ENCODE measurements around the gene MZT2A.
A peak's percentile ranks its signal among the peaks of the same experiment; 100 is the strongest.
"Not testable (repeated sequence)": the region's sequence is repeated elsewhere in the genome, so short reads cannot be mapped to it uniquely, and the experiment has no call there.

The MZT2A gene

DNA sequence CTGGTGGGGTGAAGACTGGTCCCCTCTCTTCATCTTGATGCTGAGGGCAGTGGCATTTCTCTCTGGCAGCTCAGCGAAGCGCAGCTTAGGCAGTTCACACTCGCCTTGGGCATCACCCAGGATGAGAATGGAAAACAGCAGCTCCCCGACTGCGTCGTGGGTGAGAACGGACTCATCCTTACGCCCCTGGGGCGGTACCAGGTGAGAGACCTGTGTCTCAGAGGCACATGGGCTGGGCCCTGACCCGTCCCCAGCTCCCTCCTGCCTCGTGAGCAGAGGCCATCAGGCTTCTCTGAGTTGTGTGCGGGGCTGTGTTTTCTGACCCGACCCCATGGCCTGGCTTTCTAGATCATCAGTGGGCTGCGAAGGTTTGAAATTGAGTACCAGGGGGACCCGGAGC lies 27.3 kb upstream of the MZT2A start:
- Histone ChIP-seq H3K4me1 (ENCODE audit: control extremely low read depth in 1 of 4, control insufficient read depth in 4 of 4, insufficient read depth in 4 of 4, low read length in 3 of 4) (no peaks in the 10 kb centered on the region), H3K36me3 (ENCODE audit: control insufficient read depth in 4 of 4, insufficient read depth in 4 of 4, low read length in 3 of 4) (peaks cover 0 to 38% (median 14%) of the 10 kb centered on the region in 4 experiments), H3K27ac (ENCODE audit: insufficient read depth in 1 of 2, low read depth in 1 of 2, low read length in 2 of 2, poor library complexity in 1 of 2, severe bottlenecking in 2 of 2) (no peak overlapping the region), H3K27me3 (replicated peaks in 2 of 5; ENCODE audit: control insufficient read depth in 4 of 5, insufficient read depth in 5 of 5, low read length in 4 of 5) (no peaks in the 10 kb centered on the region), H3K9me3 (ENCODE audit: control extremely low read depth in 1 of 5, control insufficient read depth in 4 of 5, insufficient read depth in 2 of 5, low read depth in 1 of 5, low read length in 4 of 5) (no peaks in the 10 kb centered on the region), H3K4me3 (ENCODE audit: control insufficient read depth in 1 of 7, extremely low read depth in 1 of 7, insufficient read depth in 4 of 7, low read depth in 2 of 7, low read length in 6 of 7) (no peak overlapping the region)
- WGBS (ENCODE audit: insufficient coverage), result 98% methylated on average over 14 of the region's 15 CpGs
- ChIA-PET POLR2A (no interaction called here), CTCF (no interaction called here)
- DNase-seq, result no peak

DNA sequence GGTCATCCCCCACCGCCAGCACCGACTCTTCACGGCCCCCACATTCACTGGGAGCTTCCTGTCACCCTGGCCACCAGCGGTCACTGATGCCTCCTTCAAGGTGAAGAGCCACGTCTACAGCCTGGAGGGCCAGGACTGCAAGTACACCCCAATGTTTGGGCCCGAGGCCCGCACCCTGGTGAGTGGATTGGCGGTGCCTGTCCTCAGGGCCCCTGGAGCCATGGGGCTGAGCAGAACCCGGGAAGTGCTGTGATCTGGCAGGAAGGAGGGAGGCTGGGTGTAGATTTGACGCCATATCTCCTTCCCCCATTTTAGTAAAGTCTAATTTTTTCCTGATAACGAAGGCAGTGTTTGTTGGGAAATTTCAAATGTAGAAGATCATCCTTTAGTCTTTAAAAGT lies 26.3 kb upstream of the MZT2A start:
- H3K27ac ChIP-seq (ENCODE audit: insufficient read depth in 1 of 2, low read depth in 1 of 2, low read length in 2 of 2, poor library complexity in 1 of 2, severe bottlenecking in 2 of 2); DNase-seq; H3K9me3 ChIP-seq (ENCODE audit: control extremely low read depth in 1 of 5, control insufficient read depth in 4 of 5, insufficient read depth in 2 of 5, low read depth in 1 of 5, low read length in 4 of 5); H3K4me1 ChIP-seq (ENCODE audit: control extremely low read depth in 1 of 4, control insufficient read depth in 4 of 4, insufficient read depth in 4 of 4, low read length in 3 of 4); POLR2A ChIA-PET; H3K4me3 ChIP-seq (ENCODE audit: control insufficient read depth in 1 of 7, extremely low read depth in 1 of 7, insufficient read depth in 4 of 7, low read depth in 2 of 7, low read length in 6 of 7); H3K27me3 ChIP-seq (replicated peaks in 2 of 5; ENCODE audit: control insufficient read depth in 4 of 5, insufficient read depth in 5 of 5, low read length in 4 of 5); CTCF ChIA-PET: not testable (repeated sequence)
- peaks cover 0 to 44% (median 18%) of the 10 kb centered on the region in 4 experiments for H3K36me3 ChIP-seq (ENCODE audit: control insufficient read depth in 4 of 4, insufficient read depth in 4 of 4, low read length in 3 of 4)
- 100% methylated on average over 4 of the region's 11 CpGs for WGBS (ENCODE audit: insufficient coverage)

DNA sequence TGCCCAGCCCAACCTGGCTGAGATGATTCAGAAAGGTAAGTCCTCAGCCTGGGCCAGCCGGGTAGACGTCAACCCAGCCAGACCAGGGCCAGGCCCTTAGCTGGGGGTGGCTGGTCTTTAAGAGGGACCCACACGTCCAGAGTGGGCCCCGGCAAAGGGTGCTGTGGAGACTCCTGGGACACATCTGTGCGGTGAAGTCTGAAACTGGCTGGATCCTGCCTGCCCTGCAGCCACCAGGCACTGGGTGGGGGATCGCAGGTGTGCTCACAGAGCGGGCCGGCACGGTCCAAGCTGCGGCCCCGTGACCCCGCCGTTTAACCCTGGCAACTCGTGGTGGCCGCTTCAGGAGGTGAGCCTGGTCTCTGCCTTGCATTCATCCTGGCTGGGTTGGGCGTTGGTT lies 25.7 kb upstream of the MZT2A start:
- CTCF ChIA-PET; DNase-seq; H3K27me3 ChIP-seq (replicated peaks in 2 of 5; ENCODE audit: control insufficient read depth in 4 of 5, insufficient read depth in 5 of 5, low read length in 4 of 5); H3K4me1 ChIP-seq (ENCODE audit: control extremely low read depth in 1 of 4, control insufficient read depth in 4 of 4, insufficient read depth in 4 of 4, low read length in 3 of 4); POLR2A ChIA-PET; H3K9me3 ChIP-seq (ENCODE audit: control extremely low read depth in 1 of 5, control insufficient read depth in 4 of 5, insufficient read depth in 2 of 5, low read depth in 1 of 5, low read length in 4 of 5); H3K4me3 ChIP-seq (ENCODE audit: control insufficient read depth in 1 of 7, extremely low read depth in 1 of 7, insufficient read depth in 4 of 7, low read depth in 2 of 7, low read length in 6 of 7); H3K27ac ChIP-seq (ENCODE audit: insufficient read depth in 1 of 2, low read depth in 1 of 2, low read length in 2 of 2, poor library complexity in 1 of 2, severe bottlenecking in 2 of 2): not testable (repeated sequence)
- 97% methylated on average over 11 of the region's 16 CpGs for WGBS (ENCODE audit: insufficient coverage)
- peaks cover 0 to 46% (median 19%) of the 10 kb centered on the region in 4 experiments for H3K36me3 ChIP-seq (ENCODE audit: control insufficient read depth in 4 of 4, insufficient read depth in 4 of 4, low read length in 3 of 4)

DNA sequence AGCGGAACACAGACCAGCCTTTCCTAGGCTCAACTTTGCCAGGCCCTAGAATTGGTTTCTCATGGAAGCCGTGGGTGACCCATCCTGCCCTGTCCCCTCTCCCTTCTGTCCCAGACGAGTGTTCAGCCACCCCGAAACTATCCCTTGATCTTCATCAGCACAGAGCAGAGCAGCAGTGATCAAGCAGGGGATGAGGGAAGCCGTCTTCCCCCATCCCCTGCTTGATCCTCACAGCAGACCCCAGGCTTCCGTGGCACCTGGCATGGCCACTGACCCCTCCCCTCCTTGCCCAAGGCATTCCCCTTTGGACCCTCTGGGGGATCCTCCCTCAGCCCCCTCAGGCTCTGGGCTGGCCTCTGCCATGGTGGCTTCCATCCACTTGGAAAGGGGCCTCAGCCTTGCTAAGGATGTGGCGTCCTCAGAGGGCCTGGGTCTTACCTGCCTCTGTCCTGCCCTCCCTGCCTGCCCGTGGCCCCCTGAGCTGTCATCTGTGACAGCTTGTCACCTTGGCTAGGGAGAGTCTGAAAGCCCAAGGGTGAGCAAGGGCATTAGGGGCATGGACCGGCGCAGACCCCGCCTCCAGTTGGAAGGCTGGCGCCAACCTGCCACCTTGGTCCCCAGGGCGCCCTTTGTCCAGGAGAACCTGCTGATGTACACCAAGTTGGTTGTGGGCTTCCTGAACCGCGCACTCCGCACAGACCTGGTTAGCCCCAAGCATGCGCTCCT lies 25.1 kb upstream of the MZT2A start:
- POLR2A ChIA-PET, result no interaction called here
- H3K27ac ChIP-seq (ENCODE audit: insufficient read depth in 1 of 2, low read depth in 1 of 2, low read length in 2 of 2, poor library complexity in 1 of 2, severe bottlenecking in 2 of 2), result no peak overlapping the region
- no peak for DNase-seq
- CTCF ChIA-PET, result no interaction called here
- no peaks in the 10 kb centered on the region for H3K4me1 ChIP-seq (ENCODE audit: control extremely low read depth in 1 of 4, control insufficient read depth in 4 of 4, insufficient read depth in 4 of 4, low read length in 3 of 4)
- no peaks in the 10 kb centered on the region for H3K9me3 ChIP-seq (ENCODE audit: control extremely low read depth in 1 of 5, control insufficient read depth in 4 of 5, insufficient read depth in 2 of 5, low read depth in 1 of 5, low read length in 4 of 5)
- WGBS (ENCODE audit: insufficient coverage), result 96% methylated on average over 17 of the region's 17 CpGs
- H3K4me3 ChIP-seq (ENCODE audit: control insufficient read depth in 1 of 7, extremely low read depth in 1 of 7, insufficient read depth in 4 of 7, low read depth in 2 of 7, low read length in 6 of 7), result no peak overlapping the region
- H3K27me3 ChIP-seq (replicated peaks in 2 of 5; ENCODE audit: control insufficient read depth in 4 of 5, insufficient read depth in 5 of 5, low read length in 4 of 5), result no peaks in the 10 kb centered on the region
- peaks cover 0 to 51% (median 21%) of the 10 kb centered on the region in 4 experiments for H3K36me3 ChIP-seq (ENCODE audit: control insufficient read depth in 4 of 4, insufficient read depth in 4 of 4, low read length in 3 of 4)

DNA sequence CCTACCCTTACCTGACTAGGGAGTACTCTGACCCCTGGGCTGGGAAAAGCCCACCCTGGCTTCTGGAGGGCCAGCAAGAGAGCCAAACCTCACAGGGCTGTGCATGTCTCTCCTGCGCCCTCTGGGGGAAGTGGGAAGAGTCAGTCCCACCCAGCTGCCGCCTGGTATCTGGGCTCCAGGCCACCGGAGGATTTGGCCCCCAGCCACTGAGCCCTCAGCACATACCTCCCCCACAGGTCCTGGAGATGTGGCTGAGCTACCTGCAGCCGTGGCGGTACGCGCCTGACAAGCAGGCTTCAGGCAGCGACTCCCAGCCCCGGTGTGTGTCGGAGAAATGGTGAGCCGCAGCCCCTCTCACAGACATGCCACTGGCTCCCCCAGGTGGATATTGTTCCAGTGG lies 24.4 kb upstream of the MZT2A start:
- H3K27me3 ChIP-seq (replicated peaks in 2 of 5; ENCODE audit: control insufficient read depth in 4 of 5, insufficient read depth in 5 of 5, low read length in 4 of 5); H3K4me1 ChIP-seq (ENCODE audit: control extremely low read depth in 1 of 4, control insufficient read depth in 4 of 4, insufficient read depth in 4 of 4, low read length in 3 of 4); H3K9me3 ChIP-seq (ENCODE audit: control extremely low read depth in 1 of 5, control insufficient read depth in 4 of 5, insufficient read depth in 2 of 5, low read depth in 1 of 5, low read length in 4 of 5); POLR2A ChIA-PET; H3K27ac ChIP-seq (ENCODE audit: insufficient read depth in 1 of 2, low read depth in 1 of 2, low read length in 2 of 2, poor library complexity in 1 of 2, severe bottlenecking in 2 of 2); CTCF ChIA-PET; H3K4me3 ChIP-seq (ENCODE audit: control insufficient read depth in 1 of 7, extremely low read depth in 1 of 7, insufficient read depth in 4 of 7, low read depth in 2 of 7, low read length in 6 of 7): not testable (repeated sequence)
- peaks cover 0 to 51% (median 21%) of the 10 kb centered on the region in 4 experiments for H3K36me3 ChIP-seq (ENCODE audit: control insufficient read depth in 4 of 4, insufficient read depth in 4 of 4, low read length in 3 of 4)
- DNase-seq, result peak in 2 of 3 donors; percentile 11 to 22
- 67% methylated on average over 1 of the region's 11 CpGs for WGBS (ENCODE audit: insufficient coverage)

DNA sequence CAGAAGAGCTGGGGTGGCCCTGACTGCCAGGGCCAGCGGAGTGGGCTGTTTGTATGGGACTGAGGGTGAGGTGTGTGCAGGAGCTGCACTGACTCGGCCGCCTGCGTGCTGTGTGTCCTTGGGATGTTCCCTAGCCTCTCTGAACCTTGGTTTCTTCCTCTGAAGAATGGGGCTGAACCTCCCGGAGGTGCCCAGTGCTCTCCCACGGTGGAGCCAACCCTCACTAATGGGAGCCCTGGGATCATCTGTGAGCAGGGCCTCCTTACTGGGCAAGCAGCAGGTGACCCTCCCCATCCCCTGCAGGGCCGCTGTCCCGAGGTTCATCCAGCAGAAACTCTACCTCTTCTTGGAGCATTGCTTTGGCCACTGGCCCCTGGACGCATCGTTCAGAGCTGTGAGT lies 23.8 kb upstream of the MZT2A start:
- Histone ChIP-seq H3K4me1 (ENCODE audit: control extremely low read depth in 1 of 4, control insufficient read depth in 4 of 4, insufficient read depth in 4 of 4, low read length in 3 of 4) (no peaks in the 10 kb centered on the region), H3K36me3 (ENCODE audit: control insufficient read depth in 4 of 4, insufficient read depth in 4 of 4, low read length in 3 of 4) (peaks cover 0 to 53% (median 21%) of the 10 kb centered on the region in 4 experiments), H3K4me3 (ENCODE audit: control insufficient read depth in 1 of 7, extremely low read depth in 1 of 7, insufficient read depth in 4 of 7, low read depth in 2 of 7, low read length in 6 of 7) (no peak overlapping the region), H3K27ac (ENCODE audit: insufficient read depth in 1 of 2, low read depth in 1 of 2, low read length in 2 of 2, poor library complexity in 1 of 2, severe bottlenecking in 2 of 2) (no peak overlapping the region), H3K9me3 (ENCODE audit: control extremely low read depth in 1 of 5, control insufficient read depth in 4 of 5, insufficient read depth in 2 of 5, low read depth in 1 of 5, low read length in 4 of 5) (no peaks in the 10 kb centered on the region), H3K27me3 (replicated peaks in 2 of 5; ENCODE audit: control insufficient read depth in 4 of 5, insufficient read depth in 5 of 5, low read length in 4 of 5) (no peaks in the 10 kb centered on the region)
- no peak for DNase-seq
- ChIA-PET CTCF (no interaction called here), POLR2A (no interaction called here)
- 100% methylated on average over 4 of the region's 10 CpGs for WGBS (ENCODE audit: insufficient coverage)

DNA sequence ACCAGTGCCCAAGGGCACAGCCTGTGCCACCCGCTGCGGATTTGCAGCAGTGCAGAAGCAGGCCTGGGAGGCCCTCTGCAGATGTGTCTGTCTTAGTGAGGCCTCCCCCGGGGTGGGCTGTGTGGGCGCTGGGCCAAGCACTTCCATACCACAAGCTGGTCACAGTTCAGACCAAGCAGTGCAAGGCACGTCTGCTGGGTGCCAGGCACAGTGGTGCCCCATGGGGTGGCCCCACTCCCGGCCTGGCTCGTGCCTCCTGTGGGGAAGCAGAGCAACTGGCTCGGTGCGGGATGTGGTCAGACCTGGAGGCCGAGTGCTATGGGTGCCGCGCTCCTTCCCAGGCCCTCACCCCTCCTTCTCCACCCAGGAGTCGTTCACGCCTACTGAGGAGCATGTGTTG lies 23.0 kb upstream of the MZT2A start:
- H3K4me3 ChIP-seq (ENCODE audit: control insufficient read depth in 1 of 7, extremely low read depth in 1 of 7, insufficient read depth in 4 of 7, low read depth in 2 of 7, low read length in 6 of 7); H3K9me3 ChIP-seq (ENCODE audit: control extremely low read depth in 1 of 5, control insufficient read depth in 4 of 5, insufficient read depth in 2 of 5, low read depth in 1 of 5, low read length in 4 of 5); H3K27ac ChIP-seq (ENCODE audit: insufficient read depth in 1 of 2, low read depth in 1 of 2, low read length in 2 of 2, poor library complexity in 1 of 2, severe bottlenecking in 2 of 2); H3K4me1 ChIP-seq (ENCODE audit: control extremely low read depth in 1 of 4, control insufficient read depth in 4 of 4, insufficient read depth in 4 of 4, low read length in 3 of 4); DNase-seq; H3K27me3 ChIP-seq (replicated peaks in 2 of 5; ENCODE audit: control insufficient read depth in 4 of 5, insufficient read depth in 5 of 5, low read length in 4 of 5); POLR2A ChIA-PET: not testable (repeated sequence)
- WGBS (ENCODE audit: insufficient coverage), result 94% methylated on average over 5 of the region's 14 CpGs
- H3K36me3 ChIP-seq (ENCODE audit: control insufficient read depth in 4 of 4, insufficient read depth in 4 of 4, low read length in 3 of 4), result peaks cover 0 to 48% (median 20%) of the 10 kb centered on the region in 4 experiments
- CTCF ChIA-PET, result interaction anchor here (0.7 kb wide), 1 partner anchor 1476 kb away, joined by 3 read pairs; no protein-coding TSS in a partner anchor

Data from common myeloid progenitor, CD34-positive (primary cell).